RWPE2 (cell line): ENCODE measurements around the gene MESP1.

Source experiments
- ATAC-seq: fragments of 200-7000 bp; cut with Tn5 transposase; 3 replicates; pipeline ENCODE4 v1.9.1; 2021; ENCODE audit warnings: low read depth
- DNase-seq: peaks from one replicate; pipeline ENCODE4 v3.0.0-alpha.2; 2020; ENCODE audit warnings: low spot score
- H3K27ac ChIP-seq: fragments of 450-650 bp; 2 replicates; pipeline ENCODE4 v1.5.1; 2017; ENCODE audit warnings: mild to moderate bottlenecking; ENCODE audit not compliant: poor library complexity, severe bottlenecking
- H3K27me3 ChIP-seq: fragments of 250-450 bp; sonication (Bioruptor Pico); 2 replicates; pipeline ENCODE4 v1.5.1; 2021; ENCODE audit warnings: mild to moderate bottlenecking, moderate library complexity; ENCODE audit not compliant: insufficient read depth, poor library complexity, severe bottlenecking
- H3K36me3 ChIP-seq: fragments of 250-450 bp; sonication (Bioruptor Pico); 2 replicates; pipeline ENCODE4 v1.5.1; 2020; ENCODE audit warnings: low read depth, mild to moderate bottlenecking, moderate library complexity
- H3K4me1 ChIP-seq: fragments of 250-450 bp; sonication (Bioruptor Pico); 2 replicates; pipeline ENCODE4 v1.5.1; 2021; ENCODE audit warnings: mild to moderate bottlenecking, moderate library complexity; ENCODE audit not compliant: insufficient read depth, poor library complexity, severe bottlenecking
- H3K4me3 ChIP-seq: fragments of 250-450 bp; sonication (Bioruptor Pico); 2 replicates; pipeline ENCODE4 v1.5.1; 2021; ENCODE audit warnings: mild to moderate bottlenecking, moderate library complexity; ENCODE audit not compliant: severe bottlenecking
- H3K9me3 ChIP-seq: fragments of 250-450 bp; sonication (Bioruptor Pico); 2 replicates; pipeline ENCODE4 v1.5.1; 2021; ENCODE audit warnings: mild to moderate bottlenecking, moderate library complexity; ENCODE audit not compliant: severe bottlenecking
- CTCF ChIP-seq: fragments of 450-650 bp; IDR thresholded peaks from one replicate; pipeline ENCODE4 v1.5.1; 2017; ENCODE audit warnings: mild to moderate bottlenecking, moderate library complexity; ENCODE audit not compliant: poor library complexity, severe bottlenecking

Gene MESP1

GRCh38 chr15:89728254-89728653 lies 22.8 kb downstream of the MESP1 start:
- Histone ChIP-seq H3K27me3 (no peaks in the 10 kb centered on the region), H3K9me3 (no peaks in the 10 kb centered on the region), H3K27ac (no peak overlapping the region), H3K4me3 (no peak overlapping the region), H3K4me1 (no peaks in the 10 kb centered on the region), H3K36me3 (no peaks in the 10 kb centered on the region)
- no peak for TF ChIP-seq CTCF
- ATAC-seq (peak; percentile 28; the same call in 1 of the 3 replicates), DNase-seq (no peak)

GRCh38 chr15:89725064-89725463 lies 26.0 kb downstream of the MESP1 start:
- Histone ChIP-seq H3K27me3 (no peaks in the 10 kb centered on the region), H3K4me3 (no peak overlapping the region), H3K36me3 (no peaks in the 10 kb centered on the region), H3K4me1 (no peaks in the 10 kb centered on the region), H3K27ac (no peak overlapping the region), H3K9me3 (peaks cover 3% of the 10 kb centered on the region)
- no peak for ATAC-seq
- no peak for TF ChIP-seq CTCF
- DNase-seq: no peak

GRCh38 chr15:89724621-89725020 lies 26.4 kb downstream of the MESP1 start:
- DNase-seq (no peak), ATAC-seq (no peak)
- no peaks in the 10 kb centered on the region for H3K4me1 ChIP-seq
- H3K27ac ChIP-seq: no peak overlapping the region
- peaks cover 3% of the 10 kb centered on the region for H3K9me3 ChIP-seq
- no peak for TF ChIP-seq CTCF
- H3K36me3 ChIP-seq: no peaks in the 10 kb centered on the region
- no peak overlapping the region for H3K4me3 ChIP-seq
- H3K27me3 ChIP-seq: no peaks in the 10 kb centered on the region

GRCh38 chr15:89723031-89723430 lies 28.0 kb downstream of the MESP1 start:
- H3K4me3 ChIP-seq: no peak overlapping the region
- no peaks in the 10 kb centered on the region for H3K27me3 ChIP-seq
- H3K4me1 ChIP-seq: no peaks in the 10 kb centered on the region
- H3K36me3 ChIP-seq: no peaks in the 10 kb centered on the region
- H3K27ac ChIP-seq: no peak overlapping the region
- DNase-seq: no peak
- H3K9me3 ChIP-seq: peaks cover 3% of the 10 kb centered on the region
- ATAC-seq: no peak
- no peak for TF ChIP-seq CTCF

- no peak for DNase-seq
- Histone ChIP-seq H3K9me3 (no peaks in the 10 kb centered on the region), H3K36me3 (no peaks in the 10 kb centered on the region), H3K4me3 (no peak overlapping the region), H3K27me3 (no peaks in the 10 kb centered on the region), H3K27ac (no peak overlapping the region), H3K4me1 (no peaks in the 10 kb centered on the region)
- no peak for TF ChIP-seq CTCF
- no peak for ATAC-seq
Measured at GRCh38 chr15:89714775-89715174, 36.3 kb downstream of the MESP1 start.
